ENCODE data around the gene MGRN1. TPM values are rescaled to one million over a fixed set of nuclear protein-coding genes. Genes with fewer than 3 reads are reported as not detected.

Gene MGRN1
- total RNA-seq, 1 donor from 2014 or later: 79.7 TPM

- Mint-ChIP-seq H3K36me3 (ENCODE audit: low read depth) (no peaks in the 10 kb centered on the region), H3K27ac (ENCODE audit: unreplicated experiment) (no peak overlapping the region), H3K9me3 (no peaks in the 10 kb centered on the region), H3K27me3 (ENCODE audit: low read depth) (no peaks in the 10 kb centered on the region), H3K4me3 (peak overlapping the region; percentile 38), H3K4me1 (no peaks in the 10 kb centered on the region)
- no peak for DNase-seq (ENCODE audit: low read depth, low spot score)
- TF ChIP-seq CTCF (conservative IDR thresholded peaks at IDR 0.05): no peak
These were observed 14.3 kb upstream of the MGRN1 start for GRCh38 chr16:4610011-4611005.

- no peak for DNase-seq (ENCODE audit: low read depth, low spot score)
- Mint-ChIP-seq H3K27me3 (ENCODE audit: low read depth) (no peaks in the 10 kb centered on the region), H3K4me1 (peaks cover 7% of the 10 kb centered on the region), H3K4me3 (peak overlapping the region; percentile 62), H3K36me3 (ENCODE audit: low read depth) (no peaks in the 10 kb centered on the region), H3K27ac (ENCODE audit: unreplicated experiment) (no peak overlapping the region), H3K9me3 (no peaks in the 10 kb centered on the region)
- no peak for TF ChIP-seq CTCF (conservative IDR thresholded peaks at IDR 0.05)
These were observed 13.1 kb upstream of the MGRN1 start for GRCh38 chr16:4611337-4612021.

GRCh38 chr16:4612474-4612931 is 12.1 kb upstream of the MGRN1 start:
- Mint-ChIP-seq H3K9me3 (no peaks in the 10 kb centered on the region), H3K27me3 (ENCODE audit: low read depth) (no peaks in the 10 kb centered on the region), H3K4me3 (no peak overlapping the region), H3K27ac (ENCODE audit: unreplicated experiment) (no peak overlapping the region), H3K4me1 (peaks cover 10% of the 10 kb centered on the region), H3K36me3 (ENCODE audit: low read depth) (no peaks in the 10 kb centered on the region)
- no peak for DNase-seq (ENCODE audit: low read depth, low spot score)
- TF ChIP-seq CTCF (conservative IDR thresholded peaks at IDR 0.05): no peak

- TF ChIP-seq CTCF (conservative IDR thresholded peaks at IDR 0.05): no peak
- no peaks in the 10 kb centered on the region for H3K36me3 Mint-ChIP-seq (ENCODE audit: low read depth)
These were observed 11.5 kb upstream of the MGRN1 start for GRCh38 chr16:4612977-4613635.

More at GRCh38 chr16:4612977-4613635, 11.5 kb upstream of the MGRN1 start:
- no peaks in the 10 kb centered on the region for H3K9me3 Mint-ChIP-seq
- H3K27me3 Mint-ChIP-seq (ENCODE audit: low read depth): no peaks in the 10 kb centered on the region
- H3K4me1 Mint-ChIP-seq: peaks cover 10% of the 10 kb centered on the region
- H3K4me3 Mint-ChIP-seq: peak overlapping the region; percentile 79
- H3K27ac Mint-ChIP-seq (ENCODE audit: unreplicated experiment): no peak overlapping the region
- DNase-seq (ENCODE audit: low read depth, low spot score): no peak
